ENCODE data around the gene TBC1D22A. TPM values are rescaled to one million over a fixed set of nuclear protein-coding genes. Genes with fewer than 3 reads are reported as not detected.

TBC1D22A gene
- total and polyA plus RNA-seq, 2 donors (not counting 3 experiments of a cell fraction or from before 2014, with no cell fraction given): 26.1 to 32.4 TPM

DNA sequence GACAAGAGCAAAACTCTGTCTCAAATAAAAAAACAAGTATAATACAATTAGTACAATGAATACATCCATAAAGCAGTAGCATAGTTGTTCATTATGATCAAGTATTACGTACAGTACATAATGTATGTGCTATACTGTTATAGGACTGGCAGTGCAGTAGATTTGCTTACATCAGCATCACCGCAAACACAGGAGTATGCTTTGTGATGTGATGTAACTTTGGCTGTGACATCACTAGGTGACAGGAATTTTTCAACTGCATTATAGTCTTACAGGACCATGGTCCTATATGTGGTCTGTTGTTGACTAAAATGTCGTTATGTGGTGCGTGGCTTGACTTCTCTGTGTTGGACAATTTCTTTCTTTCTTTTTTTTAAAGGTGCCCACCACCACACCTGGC, 16.6 kb downstream of the TBC1D22A start:
- CTCF ChIA-PET: no interaction called here
- POLR2A ChIA-PET: no interaction called here
- intact Hi-C loops (cut with micrococcal nuclease) (no loop called here), dilution Hi-C loops (cut with MboI; ENCODE audit: extremely low pct_ligation_motif_present, low sequenced_read_pairs) (no loop called here)
- Histone ChIP-seq H3K79me2 (ENCODE audit: control insufficient read depth, insufficient read depth, low read length) (peaks cover 41% of the 10 kb centered on the region), H3K27ac (ENCODE audit: insufficient read depth, low read depth, low read length) (no peak overlapping the region), H3K9me1 (replicated peaks; ENCODE audit: control insufficient read depth, extremely low read depth, insufficient read depth, low read length) (no peaks in the 10 kb centered on the region), H3K27me3 (ENCODE audit: control insufficient read depth in 2 of 2, insufficient read depth in 2 of 2, low read length in 2 of 2) (no peaks in the 10 kb centered on the region), H3K36me3 (ENCODE audit: control insufficient read depth in 2 of 2, extremely low read depth in 1 of 2, insufficient read depth in 2 of 2, low read length in 2 of 2) (no peaks in the 10 kb centered on the region), H3K4me1 (ENCODE audit: control insufficient read depth, extremely low read depth, insufficient read depth, low read length) (no peaks in the 10 kb centered on the region), H4K20me1 (replicated peaks; ENCODE audit: control insufficient read depth, extremely low read depth, insufficient read depth, low read length) (no peaks in the 10 kb centered on the region), H3K4me3 (replicated peaks in 1 of 3; ENCODE audit: insufficient read depth in 1 of 3, low read depth in 1 of 3, low read length in 3 of 3) (no peak overlapping the region), H3K4me2 (ENCODE audit: insufficient read depth, low read length) (no peak overlapping the region), H3K9me3 (replicated peaks; ENCODE audit: control insufficient read depth, insufficient read depth, low read length) (no peaks in the 10 kb centered on the region), H3K9ac (replicated peaks; ENCODE audit: extremely low read depth, insufficient read depth, low read length) (no peak overlapping the region), H2AFZ (ENCODE audit: low read depth, low read length) (no peak overlapping the region)
- BruUV-seq (replicated peaks): no TSS peak
- TF ChIP-seq, protein P1, sequence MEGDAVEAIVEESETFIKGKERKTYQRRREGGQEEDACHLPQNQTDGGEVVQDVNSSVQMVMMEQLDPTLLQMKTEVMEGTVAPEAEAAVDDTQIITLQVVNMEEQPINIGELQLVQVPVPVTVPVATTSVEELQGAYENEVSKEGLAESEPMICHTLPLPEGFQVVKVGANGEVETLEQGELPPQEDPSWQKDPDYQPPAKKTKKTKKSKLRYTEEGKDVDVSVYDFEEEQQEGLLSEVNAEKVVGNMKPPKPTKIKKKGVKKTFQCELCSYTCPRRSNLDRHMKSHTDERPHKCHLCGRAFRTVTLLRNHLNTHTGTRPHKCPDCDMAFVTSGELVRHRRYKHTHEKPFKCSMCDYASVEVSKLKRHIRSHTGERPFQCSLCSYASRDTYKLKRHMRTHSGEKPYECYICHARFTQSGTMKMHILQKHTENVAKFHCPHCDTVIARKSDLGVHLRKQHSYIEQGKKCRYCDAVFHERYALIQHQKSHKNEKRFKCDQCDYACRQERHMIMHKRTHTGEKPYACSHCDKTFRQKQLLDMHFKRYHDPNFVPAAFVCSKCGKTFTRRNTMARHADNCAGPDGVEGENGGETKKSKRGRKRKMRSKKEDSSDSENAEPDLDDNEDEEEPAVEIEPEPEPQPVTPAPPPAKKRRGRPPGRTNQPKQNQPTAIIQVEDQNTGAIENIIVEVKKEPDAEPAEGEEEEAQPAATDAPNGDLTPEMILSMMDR (IDR thresholded peaks at IDR 0.05; ENCODE audit: extremely low read depth in 1 of 2, insufficient read depth in 1 of 2, low read depth in 1 of 2, low read length in 2 of 2): no peak
- TF ChIP-seq, protein P2, sequence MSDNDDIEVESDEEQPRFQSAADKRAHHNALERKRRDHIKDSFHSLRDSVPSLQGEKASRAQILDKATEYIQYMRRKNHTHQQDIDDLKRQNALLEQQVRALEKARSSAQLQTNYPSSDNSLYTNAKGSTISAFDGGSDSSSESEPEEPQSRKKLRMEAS (IDR thresholded peaks at IDR 0.05; ENCODE audit: insufficient read depth, insufficient read length): no peak
- TF ChIP-seq FOS (IDR thresholded peaks at IDR 0.05; ENCODE audit: borderline replicate concordance, insufficient read depth, low read length) (no peak), POLR2AphosphoS5 (IDR thresholded peaks at IDR 0.05; ENCODE audit: insufficient read depth, low read depth, low read length) (no peak), JUN (IDR thresholded peaks at IDR 0.05; ENCODE audit: borderline replicate concordance, insufficient read depth, insufficient read length, low read depth) (no peak), MYC (IDR thresholded peaks at IDR 0.05; ENCODE audit: low read depth, low read length) (no peak), GATA2 (IDR thresholded peaks at IDR 0.05; ENCODE audit: insufficient read depth, insufficient read length, low read depth, low read length) (no peak), EZH2 (IDR thresholded peaks at IDR 0.05; ENCODE audit: borderline replicate concordance, low read depth, low read length, severe bottlenecking) (no peak), POLR2A (IDR thresholded peaks at IDR 0.05; ENCODE audit: low read depth, low read length) (no peak)
- no peak for FAIRE-seq
- no peak for DNase-seq (ENCODE audit: low read depth, low spot score)
